H1 (cell line): ENCODE data around the gene DYSF. TPM values are rescaled to one million over a fixed set of nuclear protein-coding genes. Genes with fewer than 3 reads are reported as not detected.

Source experiments
- CHD7 ChIP-seq: fragments of 300-600 bp; sonication (generic); IDR thresholded peaks from 2 replicates; pipeline ENCODE4 v1.7.1; 2012; ENCODE audit warnings: low read length, moderate library complexity, mild to moderate bottlenecking, inconsistent platforms; ENCODE audit not compliant: insufficient replicate concordance
- E2F6 ChIP-seq: IDR thresholded peaks from 2 replicates; pipeline ENCODE4 v1.6.1; 2012; ENCODE audit warnings: inconsistent platforms
- KDM4A ChIP-seq: IDR thresholded peaks from one replicate; pipeline ENCODE4 v1.7.1; 2012; ENCODE audit warnings: low read depth, mild to moderate bottlenecking, moderate library complexity, low read length, inconsistent platforms; ENCODE audit not compliant: severe bottlenecking
- RNF2 ChIP-seq: fragments of 200-900, 300-1000 bp; sonication (generic); IDR thresholded peaks from 2 replicates; pipeline ENCODE4 v1.7.1; 2016; ENCODE audit warnings: borderline replicate concordance, low read depth, mild to moderate bottlenecking, antibody characterized with exemption, low read length; ENCODE audit not compliant: poor library complexity, severe bottlenecking; ENCODE audit errors: missing control alignments
- TCF12 ChIP-seq: IDR thresholded peaks from 2 replicates; pipeline ENCODE4 v1.6.1; 2011; ENCODE audit warnings: low read depth, mild to moderate bottlenecking, low read length
- polyA plus RNA-seq, 7 experiments: library from polyadenylated mRNA; depleted of rRNA in 3 of 7; stranded (reverse) in 5 of 7; unstranded in 2 of 7; fragments of >200 nt in 5 of 7; fragments of 200-250 nt in 2 of 7; gene quantifications; 1 replicate in 5 of 7; 2 replicates in 1 of 7; 4 replicates in 1 of 7; pipeline versions ENCODE4 v1.2.1 to v1.2.3, GENCODE V29; 2011 to 2013; ENCODE audit warnings: missing spikeins in 2 of 7, mixed read lengths in 2 of 7
- total RNA-seq: library from RNA; stranded (reverse); fragmentation: NEBNext Ultra II Directional; extraction: Animal tissue kit (Norgen Biotek cat#: 25700); gene quantifications from 2 replicates; pipeline ENCODE4 v1.2.1, GENCODE V29; 2021

DYSF gene
- total and polyA plus RNA-seq, 2 of the 8 experiments (the other 6 are each of a cell fraction or from before 2014, with no cell fraction given) = 5.8 to 7.1 TPM

- TF ChIP-seq CHD7 (no peak), RNF2 (no peak), KDM4A (no peak), TCF12 (no peak), E2F6 (no peak)
- TF ChIP-seq, all 59 proteins: peak for 0
These were observed 117.2 kb downstream of the DYSF start (continued) for GRCh38 chr2:71570511-71570910.
